ENCODE data around the gene MYL12A.

DNA sequence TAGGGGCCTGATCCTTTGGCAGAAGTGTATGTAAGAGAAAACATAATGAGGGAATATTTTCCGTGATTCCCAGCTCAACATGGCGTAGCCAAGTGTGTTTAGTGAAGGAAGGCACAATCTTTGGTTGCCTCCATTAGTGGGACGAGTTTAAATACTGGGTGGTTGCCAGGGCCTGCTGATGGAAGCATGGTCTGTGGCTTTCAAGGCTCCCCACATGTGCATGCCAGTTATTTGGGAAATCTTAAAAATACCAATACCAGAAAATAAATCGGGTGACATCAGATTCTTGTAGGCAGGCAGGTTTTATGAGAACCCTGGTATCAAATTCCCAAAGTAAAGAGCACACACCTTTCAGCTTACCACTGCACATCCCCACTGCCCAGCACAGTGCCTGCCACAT is 7.1 kb downstream of the MYL12A start:
- TF ChIP-seq, protein P1, sequence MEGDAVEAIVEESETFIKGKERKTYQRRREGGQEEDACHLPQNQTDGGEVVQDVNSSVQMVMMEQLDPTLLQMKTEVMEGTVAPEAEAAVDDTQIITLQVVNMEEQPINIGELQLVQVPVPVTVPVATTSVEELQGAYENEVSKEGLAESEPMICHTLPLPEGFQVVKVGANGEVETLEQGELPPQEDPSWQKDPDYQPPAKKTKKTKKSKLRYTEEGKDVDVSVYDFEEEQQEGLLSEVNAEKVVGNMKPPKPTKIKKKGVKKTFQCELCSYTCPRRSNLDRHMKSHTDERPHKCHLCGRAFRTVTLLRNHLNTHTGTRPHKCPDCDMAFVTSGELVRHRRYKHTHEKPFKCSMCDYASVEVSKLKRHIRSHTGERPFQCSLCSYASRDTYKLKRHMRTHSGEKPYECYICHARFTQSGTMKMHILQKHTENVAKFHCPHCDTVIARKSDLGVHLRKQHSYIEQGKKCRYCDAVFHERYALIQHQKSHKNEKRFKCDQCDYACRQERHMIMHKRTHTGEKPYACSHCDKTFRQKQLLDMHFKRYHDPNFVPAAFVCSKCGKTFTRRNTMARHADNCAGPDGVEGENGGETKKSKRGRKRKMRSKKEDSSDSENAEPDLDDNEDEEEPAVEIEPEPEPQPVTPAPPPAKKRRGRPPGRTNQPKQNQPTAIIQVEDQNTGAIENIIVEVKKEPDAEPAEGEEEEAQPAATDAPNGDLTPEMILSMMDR (IDR thresholded peaks at IDR 0.05; ENCODE audit: low read depth, low read length, missing input control): no peak
- no peak for TF ChIP-seq RXRA (IDR thresholded peaks at IDR 0.05)
- TF ChIP-seq TAF1 (conservative IDR thresholded peaks at IDR 0.05): no peak
- TF ChIP-seq RAD21 (IDR thresholded peaks at IDR 0.05): no peak

Measured in liver (tissue), 3 donors.